HG03025 (cell line): ENCODE measurements around the gene DAPK2.

ENCODE experiments used
- ATAC-seq: cut with Tn5 transposase; IDR thresholded peaks from one replicate; pipeline ENCODE4 v1.9.1; 2021; ENCODE audit warnings: mild to moderate bottlenecking, moderate library complexity; ENCODE audit not compliant: unreplicated experiment, low FRiP score

The DAPK2 gene

GRCh38 chr15:64000183-64000951, 45.9 kb downstream of the DAPK2 start:
- no peak for ATAC-seq

- no peak for ATAC-seq
Measured at GRCh38 chr15:63999177-63999576, 47.1 kb downstream of the DAPK2 start.

- no peak for ATAC-seq
Measured at GRCh38 chr15:63998489-63998888, 47.8 kb downstream of the DAPK2 start.

GRCh38 chr15:63997715-63998442, 48.4 kb downstream of the DAPK2 start:
- ATAC-seq, result no peak

- no peak for ATAC-seq
Measured at GRCh38 chr15:63996794-63997357, 49.4 kb downstream of the DAPK2 start.

- ATAC-seq, result no peak
Measured at GRCh38 chr15:63995789-63996188, 50.5 kb downstream of the DAPK2 start.

- no peak for ATAC-seq
Measured at GRCh38 chr15:63994073-63994600, 52.1 kb downstream of the DAPK2 start.

GRCh38 chr15:63992300-63992699, 54.0 kb downstream of the DAPK2 start:
- ATAC-seq, result no peak

GRCh38 chr15:63991706-63992105, 54.6 kb downstream of the DAPK2 start:
- no peak for ATAC-seq

- ATAC-seq, result no peak
Measured at GRCh38 chr15:63990454-63990853, 55.8 kb downstream of the DAPK2 start.

GRCh38 chr15:63987796-63988378, 58.4 kb downstream of the DAPK2 start:
- ATAC-seq, result no peak

GRCh38 chr15:63986751-63987341, 59.4 kb downstream of the DAPK2 start:
- peak; percentile 62 for ATAC-seq

- ATAC-seq, result no peak
Measured at GRCh38 chr15:63986185-63986680, 60.1 kb downstream of the DAPK2 start.

GRCh38 chr15:63985221-63986184, 60.8 kb downstream of the DAPK2 start:
- no peak for ATAC-seq

GRCh38 chr15:63984331-63984730, 62.0 kb downstream of the DAPK2 start:
- no peak for ATAC-seq

GRCh38 chr15:63983061-63983711, 63.1 kb downstream of the DAPK2 start:
- ATAC-seq, result no peak

- ATAC-seq, result no peak
Measured at GRCh38 chr15:63982381-63982854, 63.9 kb downstream of the DAPK2 start.

- no peak for ATAC-seq
Measured at GRCh38 chr15:63981596-63982320, 64.5 kb downstream of the DAPK2 start.
